Large intestine (tissue), 3 donors: Measurements from ENCODE around the gene ARFGEF2. TPM values are rescaled to one million over a fixed set of nuclear protein-coding genes. Genes with fewer than 3 reads are reported as not detected.
A peak's percentile ranks its signal among the peaks of the same experiment; 100 is the strongest.
"Not testable (repeated sequence)": the region's sequence is repeated elsewhere in the genome, so short reads cannot be mapped to it uniquely, and the experiment has no call there.

ENCODE experiments used
- DNase-seq, 2 donors: peaks; one replicate each; pipeline versions ENCODE4 v3.0.0 to v3.0.0-alpha.2; 2013
- H3K27ac ChIP-seq: one replicate; pipeline ENCODE4 v1.5.1; 2013; ENCODE audit warnings: low read length
- H3K27me3 ChIP-seq: 2 replicates; pipeline ENCODE4 v1.6.1; 2013; ENCODE audit warnings: low read length; ENCODE audit not compliant: control insufficient read depth, insufficient read depth
- H3K36me3 ChIP-seq: 2 replicates; pipeline ENCODE4 v1.6.1; 2013; ENCODE audit warnings: low read length; ENCODE audit not compliant: control insufficient read depth, insufficient read depth
- H3K4me1 ChIP-seq: one replicate; pipeline ENCODE4 v1.6.1; 2013; ENCODE audit warnings: low read length; ENCODE audit not compliant: control insufficient read depth, insufficient read depth
- H3K4me3 ChIP-seq: one replicate; pipeline ENCODE4 v1.5.1; 2013; ENCODE audit warnings: low read length
- H3K9me3 ChIP-seq: one replicate; pipeline ENCODE4 v1.6.1; 2013; ENCODE audit warnings: mild to moderate bottlenecking, low read depth, low read length, moderate library complexity; ENCODE audit not compliant: control insufficient read depth
- WGBS: methylation state at CpG from one replicate; pipeline ENCODE4 v1.1.5; 2013; ENCODE audit warnings: low lambda C conversion rate; ENCODE audit not compliant: insufficient coverage; 5-methylcytosine and 5-hydroxymethylcytosine counted together
- polyA plus RNA-seq: library from polyadenylated mRNA; unstranded; fragments of 120-200 nt; gene quantifications from one replicate; pipeline ENCODE4 v1.2.1, GENCODE V29; 2013

Gene ARFGEF2
- polyA plus RNA-seq, 1 donor, result 43.7 TPM

DNA sequence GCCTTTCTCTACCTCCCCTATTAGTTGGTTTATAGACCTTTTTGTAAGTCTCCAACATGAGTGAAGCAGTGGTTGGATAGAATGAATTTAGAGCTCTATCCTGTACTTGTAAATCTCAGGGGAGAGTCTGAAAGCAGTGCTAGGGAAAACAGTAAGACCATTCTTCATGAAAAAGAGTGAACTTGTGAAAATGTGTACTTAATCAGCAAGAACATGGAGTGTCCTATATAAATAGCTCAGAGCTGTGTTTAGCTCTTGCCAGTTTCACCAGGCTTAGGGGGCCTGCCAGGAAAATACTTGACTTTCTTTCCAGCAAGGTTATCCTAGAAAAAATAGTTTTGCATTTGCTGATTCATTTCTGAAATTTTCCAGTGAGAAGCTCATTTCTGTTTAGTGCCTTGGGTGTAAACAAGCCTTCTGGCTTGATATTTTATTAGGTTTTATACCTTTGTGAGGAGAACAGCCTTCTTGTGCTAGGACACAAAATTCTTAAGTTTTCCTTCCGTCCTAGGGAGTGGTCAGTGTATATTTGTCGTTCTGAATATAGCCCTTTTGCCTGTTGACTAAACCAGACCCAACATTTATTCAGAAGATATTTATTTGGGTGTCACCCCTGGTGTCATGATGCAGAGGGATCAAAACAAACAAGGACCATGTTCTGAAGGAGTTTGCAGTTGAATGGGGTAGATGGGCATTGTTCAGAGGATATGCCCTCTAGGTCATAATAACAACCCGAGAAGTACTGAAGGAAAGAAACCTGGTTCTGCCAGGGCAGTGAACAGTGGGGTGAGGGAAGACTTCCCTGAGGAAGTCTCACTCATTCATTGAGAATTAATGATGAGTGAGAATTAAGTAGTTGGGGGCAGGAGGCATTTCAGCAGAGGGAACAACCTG is 7.6 kb downstream of the ARFGEF2 start:
- no peak for DNase-seq
- no peak overlapping the region for H3K27ac ChIP-seq
- no peak overlapping the region for H3K4me3 ChIP-seq
- H3K27me3 ChIP-seq, result no peaks in the 10 kb centered on the region
- no CpG with 5 or more reads among the region's 3 CpGs for WGBS
- peaks cover 21% of the 10 kb centered on the region for H3K4me1 ChIP-seq
- H3K9me3 ChIP-seq, result no peaks in the 10 kb centered on the region
- peaks cover 3% of the 10 kb centered on the region for H3K36me3 ChIP-seq

DNA sequence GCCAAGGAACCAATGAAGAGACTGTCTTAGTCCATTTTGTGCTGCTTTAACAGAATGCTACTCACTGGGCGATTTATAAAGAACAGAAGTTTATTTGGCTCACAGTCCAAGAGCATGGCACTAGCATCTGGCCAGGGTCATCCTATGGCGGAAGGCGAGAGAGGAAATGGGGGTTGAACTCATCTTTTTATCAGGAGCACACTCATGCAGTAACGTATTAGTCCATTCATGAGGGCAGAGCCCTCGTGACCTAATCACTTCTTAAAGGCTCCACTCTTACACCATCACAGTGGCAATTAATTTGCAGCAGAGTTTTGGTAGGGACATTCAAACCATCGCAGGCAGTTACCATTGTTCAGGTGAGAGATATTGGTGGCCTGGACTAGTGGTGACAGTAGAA is 8.5 kb downstream of the ARFGEF2 start:
- WGBS, result no CpG with 5 or more reads among the region's 6 CpGs
- no peak overlapping the region for H3K27ac ChIP-seq

GRCh38 chr20:48930878-48931277 is 9.4 kb downstream of the ARFGEF2 start:
- Histone ChIP-seq H3K4me1 (peaks cover 21% of the 10 kb centered on the region), H3K36me3 (peaks cover 3% of the 10 kb centered on the region), H3K9me3 (no peaks in the 10 kb centered on the region), H3K27ac (no peak overlapping the region), H3K27me3 (no peaks in the 10 kb centered on the region), H3K4me3 (no peak overlapping the region)
- 94% methylated on average over 4 of the region's 7 CpGs for WGBS
- no peak for DNase-seq

More for the DNA sequence above, 8.5 kb downstream of the ARFGEF2 start:
- no peak for DNase-seq
- H3K4me1 ChIP-seq, result peaks cover 21% of the 10 kb centered on the region
- no peaks in the 10 kb centered on the region for H3K9me3 ChIP-seq
- H3K4me3 ChIP-seq, result no peak overlapping the region
- H3K27me3 ChIP-seq, result no peaks in the 10 kb centered on the region
- peaks cover 3% of the 10 kb centered on the region for H3K36me3 ChIP-seq

DNA sequence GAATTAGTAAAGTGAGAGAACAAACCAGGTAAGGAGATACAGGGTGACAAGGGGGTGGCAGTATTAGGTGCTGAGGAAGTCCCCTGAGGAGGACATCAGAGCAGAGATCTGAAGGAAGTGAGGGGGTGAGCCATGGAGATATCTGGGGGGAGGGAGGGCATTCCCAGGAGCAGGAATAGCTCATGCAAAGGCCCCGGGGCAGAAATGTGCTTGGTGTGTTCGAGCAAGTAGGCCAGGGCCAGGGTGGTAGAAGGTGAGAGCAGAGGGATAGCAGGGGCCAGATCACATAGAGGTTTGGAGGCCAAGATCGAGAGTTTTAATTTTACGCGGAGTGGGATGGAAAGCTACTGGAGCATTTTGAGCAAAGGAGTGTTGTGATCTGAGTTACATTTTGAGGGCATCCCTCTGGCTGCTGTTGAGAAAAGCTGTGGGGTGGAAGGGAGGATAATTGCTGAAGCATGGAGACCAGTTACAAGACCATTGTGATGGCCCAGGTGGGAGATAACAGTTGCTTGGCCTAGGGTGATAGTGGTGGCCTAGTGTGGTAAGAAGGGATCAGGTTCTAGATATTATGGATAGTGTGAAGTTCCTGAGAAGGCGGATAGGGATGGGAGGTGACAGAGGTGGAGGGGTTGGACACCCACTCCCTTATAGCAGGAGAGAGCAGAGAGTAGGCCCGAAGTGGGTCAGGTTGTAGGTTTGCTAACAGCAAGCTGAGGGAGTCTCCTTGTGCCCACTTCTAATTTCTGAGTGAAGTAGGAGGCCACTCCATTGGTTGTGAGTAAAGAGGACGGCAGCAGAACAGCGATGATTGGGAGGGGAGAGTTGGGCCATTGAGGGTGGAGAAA is 10.2 kb downstream of the ARFGEF2 start:
- H3K4me3 ChIP-seq, result no peak overlapping the region
- 95% methylated on average over 4 of the region's 9 CpGs for WGBS
- no peaks in the 10 kb centered on the region for H3K9me3 ChIP-seq
- DNase-seq, result no peak
- no peak overlapping the region for H3K27ac ChIP-seq
- H3K4me1 ChIP-seq, result peaks cover 21% of the 10 kb centered on the region
- peaks cover 3% of the 10 kb centered on the region for H3K36me3 ChIP-seq
- H3K27me3 ChIP-seq, result no peaks in the 10 kb centered on the region

- Histone ChIP-seq H3K9me3 (no peaks in the 10 kb centered on the region), H3K36me3 (peaks cover 3% of the 10 kb centered on the region), H3K4me3 (no peak overlapping the region), H3K27ac (peak overlapping the region; percentile 63), H3K4me1 (peaks cover 21% of the 10 kb centered on the region), H3K27me3 (no peaks in the 10 kb centered on the region)
- no CpG with 5 or more reads among the region's 8 CpGs for WGBS
- peak in 1 of 2 donors; percentile 37 for DNase-seq
These were observed 10.9 kb downstream of the ARFGEF2 start for GRCh38 chr20:48932375-48932941.

DNA sequence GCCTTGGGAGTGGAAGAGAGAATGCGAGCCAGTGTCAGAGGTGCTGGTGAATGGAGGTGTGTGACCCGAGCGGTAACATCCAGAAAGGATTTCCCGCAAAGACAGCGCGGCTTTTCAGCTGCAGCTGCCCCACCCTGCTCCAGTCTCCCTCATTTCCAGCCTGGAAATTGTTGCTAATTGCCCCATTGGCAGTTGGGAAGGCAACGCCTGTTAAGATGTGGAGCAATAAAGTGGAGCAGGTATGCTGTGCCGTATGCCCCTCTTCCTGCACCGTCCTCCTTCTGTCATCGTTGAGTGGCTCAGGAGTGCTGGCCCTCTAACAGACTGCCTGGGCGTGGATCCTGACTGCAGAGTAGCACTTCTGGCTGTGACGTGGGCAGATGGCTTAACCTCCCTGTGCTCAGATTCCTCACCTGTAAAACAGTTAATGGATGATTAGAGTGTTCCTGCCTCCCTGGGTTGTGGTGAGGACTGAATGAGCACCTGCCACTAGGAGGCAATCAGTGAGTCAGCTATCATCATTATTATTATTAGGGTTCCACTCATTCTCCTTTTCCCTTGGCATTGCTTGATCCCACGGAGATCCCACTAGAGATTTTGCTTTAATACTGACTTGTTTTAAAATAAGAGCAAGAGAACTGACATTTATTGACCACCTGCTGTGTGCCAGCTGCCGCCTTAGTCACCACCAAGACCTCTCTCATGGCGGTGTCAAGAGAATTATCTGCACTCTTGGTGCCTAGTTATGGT is 11.7 kb downstream of the ARFGEF2 start:
- WGBS, result no CpG with 5 or more reads among the region's 15 CpGs
- Histone ChIP-seq H3K9me3 (no peaks in the 10 kb centered on the region), H3K36me3 (peaks cover 5% of the 10 kb centered on the region), H3K27ac (peak overlapping the region; percentile 63), H3K27me3 (no peaks in the 10 kb centered on the region), H3K4me3 (no peak overlapping the region), H3K4me1 (peaks cover 21% of the 10 kb centered on the region)
- DNase-seq, result peak; percentile 59 to 75

GRCh38 chr20:48934273-48934877 is 12.9 kb downstream of the ARFGEF2 start:
- H3K27ac ChIP-seq, H3K9me3 ChIP-seq, H3K36me3 ChIP-seq, H3K4me3 ChIP-seq, DNase-seq, H3K27me3 ChIP-seq: not testable (repeated sequence)
- 83% methylated on average over 1 of the region's 5 CpGs for WGBS
- peaks cover 21% of the 10 kb centered on the region for H3K4me1 ChIP-seq

DNA sequence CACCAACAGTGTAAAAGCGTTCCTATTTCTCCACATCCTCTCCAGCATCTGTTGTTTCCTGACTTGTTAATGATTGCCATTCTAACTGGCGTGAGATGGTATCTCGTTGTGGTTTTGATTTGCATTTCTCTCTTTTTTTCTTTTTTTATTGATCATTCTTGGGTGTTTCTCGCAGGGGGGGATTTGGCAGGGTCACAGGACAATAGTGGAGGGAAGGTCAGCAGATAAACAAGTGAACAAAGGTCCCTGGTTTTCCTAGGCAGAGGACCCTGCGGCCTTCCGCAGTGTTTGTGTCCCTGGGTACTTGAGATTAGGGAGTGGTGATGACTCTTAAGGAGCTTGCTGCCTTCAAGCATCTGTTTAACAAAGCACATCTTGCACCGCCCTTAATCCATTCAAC is 13.5 kb downstream of the ARFGEF2 start:
- DNase-seq, H3K27ac ChIP-seq, H3K36me3 ChIP-seq, H3K9me3 ChIP-seq, H3K27me3 ChIP-seq, H3K4me3 ChIP-seq: not testable (repeated sequence)
- WGBS, result 28% methylated on average over 2 of the region's 7 CpGs
- peaks cover 21% of the 10 kb centered on the region for H3K4me1 ChIP-seq

DNA sequence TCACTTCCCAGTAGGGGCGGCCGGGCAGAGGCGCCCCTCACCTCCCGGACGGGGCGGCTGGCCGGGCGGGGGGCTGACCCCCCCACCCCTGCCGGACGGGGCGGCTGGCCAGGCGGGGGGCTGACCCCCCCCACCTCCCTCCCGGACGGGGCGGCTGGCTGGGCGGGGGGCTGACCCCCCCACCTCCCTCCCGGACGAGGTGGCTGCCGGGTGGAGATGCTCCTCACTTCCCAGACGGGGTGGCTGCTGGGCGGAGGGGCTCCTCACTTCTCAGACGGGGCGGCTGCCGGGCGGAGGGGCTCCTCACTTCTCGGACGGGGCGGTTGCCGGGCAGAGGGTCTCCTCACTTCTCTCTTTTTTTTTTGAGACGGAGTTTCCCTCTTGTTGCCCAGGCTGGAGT is 14.7 kb downstream of the ARFGEF2 start:
- H3K36me3 ChIP-seq, H3K27ac ChIP-seq, H3K9me3 ChIP-seq, H3K27me3 ChIP-seq, H3K4me3 ChIP-seq, DNase-seq: not testable (repeated sequence)
- H3K4me1 ChIP-seq, result peaks cover 18% of the 10 kb centered on the region
- WGBS, result no CpG with 5 or more reads among the region's 30 CpGs
